Measurements from ENCODE around the gene SAMD10.
A peak's percentile ranks its signal among the peaks of the same experiment; 100 is the strongest.
"Not testable (repeated sequence)": the region's sequence is repeated elsewhere in the genome, so short reads cannot be mapped to it uniquely, and the experiment has no call there.

The SAMD10 gene

DNA sequence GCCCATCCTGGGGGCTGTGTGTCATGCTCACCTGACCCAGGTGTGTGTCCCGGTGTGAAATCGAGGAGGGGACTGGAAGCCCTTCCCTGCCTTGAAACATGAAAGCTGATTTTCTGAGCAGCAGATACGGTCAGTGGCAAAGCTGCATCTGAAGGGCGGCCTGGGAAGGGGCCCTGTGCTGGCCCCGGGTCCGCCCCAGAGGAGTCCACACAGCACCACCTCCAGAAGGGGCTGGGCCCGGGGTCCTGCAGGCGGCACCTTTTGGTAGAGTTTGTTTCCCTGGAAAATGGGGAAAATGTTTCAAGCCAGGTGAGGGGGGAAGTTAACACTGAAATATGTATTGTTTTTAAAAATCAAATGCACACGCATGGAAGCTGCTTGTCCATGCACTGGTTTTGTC lies 44.0 kb downstream of the SAMD10 start:
- TF ChIP-seq, protein P1, sequence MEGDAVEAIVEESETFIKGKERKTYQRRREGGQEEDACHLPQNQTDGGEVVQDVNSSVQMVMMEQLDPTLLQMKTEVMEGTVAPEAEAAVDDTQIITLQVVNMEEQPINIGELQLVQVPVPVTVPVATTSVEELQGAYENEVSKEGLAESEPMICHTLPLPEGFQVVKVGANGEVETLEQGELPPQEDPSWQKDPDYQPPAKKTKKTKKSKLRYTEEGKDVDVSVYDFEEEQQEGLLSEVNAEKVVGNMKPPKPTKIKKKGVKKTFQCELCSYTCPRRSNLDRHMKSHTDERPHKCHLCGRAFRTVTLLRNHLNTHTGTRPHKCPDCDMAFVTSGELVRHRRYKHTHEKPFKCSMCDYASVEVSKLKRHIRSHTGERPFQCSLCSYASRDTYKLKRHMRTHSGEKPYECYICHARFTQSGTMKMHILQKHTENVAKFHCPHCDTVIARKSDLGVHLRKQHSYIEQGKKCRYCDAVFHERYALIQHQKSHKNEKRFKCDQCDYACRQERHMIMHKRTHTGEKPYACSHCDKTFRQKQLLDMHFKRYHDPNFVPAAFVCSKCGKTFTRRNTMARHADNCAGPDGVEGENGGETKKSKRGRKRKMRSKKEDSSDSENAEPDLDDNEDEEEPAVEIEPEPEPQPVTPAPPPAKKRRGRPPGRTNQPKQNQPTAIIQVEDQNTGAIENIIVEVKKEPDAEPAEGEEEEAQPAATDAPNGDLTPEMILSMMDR (conservative IDR thresholded peaks at IDR 0.05; ENCODE audit: low read depth), result no peak
- CTCF ChIA-PET, result no interaction called here
- DNase-seq (ENCODE audit: low spot score), result no peak
- H3K27ac ChIP-seq, result peak overlapping the region; percentile 91
- POLR2A ChIA-PET (ENCODE audit: low non-redundant PET), result no interaction called here

DNA sequence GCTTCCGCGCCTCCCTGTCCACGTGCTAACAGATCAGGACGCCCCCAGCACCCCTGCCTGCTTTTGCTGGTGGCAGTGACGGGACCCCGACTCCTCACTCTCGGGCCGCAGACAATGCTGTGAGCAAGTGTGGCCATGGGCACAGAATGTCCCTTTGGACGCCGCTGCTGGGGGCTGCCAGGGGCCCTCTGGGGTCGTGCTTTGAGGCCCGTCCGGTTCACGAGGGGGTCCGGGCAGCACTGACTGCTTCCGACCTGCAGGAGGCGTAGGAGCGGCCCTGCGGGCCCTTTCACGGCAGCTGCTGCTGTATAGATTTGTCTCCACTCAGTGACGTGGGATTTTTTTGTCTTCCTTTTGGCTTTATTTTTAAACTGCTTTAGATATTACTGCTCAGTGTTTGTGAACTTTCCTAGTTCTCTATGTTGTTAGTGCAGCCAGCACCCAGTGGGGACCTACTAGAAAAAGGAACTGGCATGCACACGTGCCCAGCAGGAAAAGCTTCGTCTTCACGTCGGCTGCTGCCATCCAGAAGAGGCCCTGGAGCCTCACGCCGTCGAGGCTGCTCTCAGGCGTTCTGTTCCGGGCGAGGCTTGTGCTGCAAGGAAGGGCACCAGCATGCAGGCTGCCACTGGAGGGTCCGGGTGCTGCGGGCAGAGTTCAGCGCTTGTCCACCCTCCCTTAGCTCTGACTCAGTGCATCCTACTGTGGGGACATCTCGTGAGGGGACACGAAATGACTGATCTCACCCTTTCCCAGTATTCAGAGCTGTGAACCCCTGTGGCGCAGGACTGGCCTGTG lies 45.0 kb downstream of the SAMD10 start:
- CTCF ChIA-PET, result interaction anchor here (0.6 to 1.0 kb wide), 2 partner anchors 9 to 1077 kb away, joined by 4 to 6 read pairs; no protein-coding TSS in a partner anchor
- POLR2A ChIA-PET (ENCODE audit: low non-redundant PET), result no interaction called here
- DNase-seq (ENCODE audit: low spot score), result no peak
- TF ChIP-seq, protein P1 (conservative IDR thresholded peaks at IDR 0.05; ENCODE audit: low read depth), result no peak; the same call in 1 of the 2 replicates
- peak overlapping the region; percentile 91 for H3K27ac ChIP-seq

DNA sequence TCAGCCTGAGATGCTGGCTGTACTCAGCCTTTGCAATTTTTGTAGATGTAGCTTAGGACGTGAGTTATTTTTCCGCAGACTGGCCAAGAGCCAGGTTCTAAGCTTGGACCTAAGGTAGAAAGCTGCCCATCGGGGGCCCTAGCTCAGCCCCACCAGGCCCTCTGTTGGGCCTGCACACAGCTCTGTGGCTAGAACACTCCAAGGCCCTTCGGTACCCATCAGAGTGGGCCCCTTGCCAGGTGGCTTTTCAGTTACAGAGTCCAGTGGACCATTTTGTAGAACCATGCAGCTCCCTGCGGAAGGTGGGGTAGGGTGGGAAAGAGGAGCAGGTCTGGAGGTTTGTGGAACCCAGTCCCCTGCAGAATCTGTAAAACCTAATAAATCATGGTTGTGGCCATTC lies 45.8 kb downstream of the SAMD10 start:
- TF ChIP-seq, protein P1 (conservative IDR thresholded peaks at IDR 0.05; ENCODE audit: low read depth), result no peak
- DNase-seq (ENCODE audit: low spot score), result no peak
- H3K27ac ChIP-seq, result peak overlapping the region; percentile 91
- ChIA-PET POLR2A (ENCODE audit: low non-redundant PET) (no interaction called here), CTCF (interaction anchor here (0.5 to 0.6 kb wide), 3 partner anchors 19 to 1077 kb away, joined by 3 to 6 read pairs (median 3); no protein-coding TSS in a partner anchor)

DNA sequence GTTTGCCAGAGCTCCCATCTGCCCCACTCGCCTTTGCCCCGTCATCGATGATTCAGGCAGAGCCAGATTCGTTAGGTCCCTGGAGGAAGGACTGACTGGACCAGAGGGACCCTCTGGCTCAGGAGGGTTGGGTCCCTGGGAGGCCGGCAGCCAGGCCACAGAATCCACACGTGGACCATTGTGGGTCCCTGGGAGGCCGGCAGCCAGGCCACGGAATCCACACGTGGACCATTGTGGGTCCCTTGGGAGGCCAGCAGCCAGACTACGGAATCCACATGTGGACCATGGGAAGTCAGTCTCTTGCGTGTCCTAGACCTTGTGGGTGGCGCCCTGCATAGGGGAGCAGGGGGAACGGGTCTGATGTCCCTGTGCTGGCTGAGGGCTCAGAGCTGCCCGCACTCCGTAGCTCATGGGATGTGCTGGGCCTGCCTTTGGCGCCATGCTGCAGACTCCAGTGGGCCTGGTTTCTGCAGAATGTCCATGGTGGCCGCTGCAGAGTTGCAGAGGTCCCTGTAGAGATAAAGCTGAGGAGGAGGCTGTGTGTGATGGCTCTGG lies 46.8 kb downstream of the SAMD10 start:
- CTCF ChIA-PET, result no interaction called here
- TF ChIP-seq, protein P1 (conservative IDR thresholded peaks at IDR 0.05; ENCODE audit: low read depth), result no peak
- POLR2A ChIA-PET (ENCODE audit: low non-redundant PET), result no interaction called here
- peak overlapping the region; percentile 4 for H3K27ac ChIP-seq
- DNase-seq (ENCODE audit: low spot score), result no peak

DNA sequence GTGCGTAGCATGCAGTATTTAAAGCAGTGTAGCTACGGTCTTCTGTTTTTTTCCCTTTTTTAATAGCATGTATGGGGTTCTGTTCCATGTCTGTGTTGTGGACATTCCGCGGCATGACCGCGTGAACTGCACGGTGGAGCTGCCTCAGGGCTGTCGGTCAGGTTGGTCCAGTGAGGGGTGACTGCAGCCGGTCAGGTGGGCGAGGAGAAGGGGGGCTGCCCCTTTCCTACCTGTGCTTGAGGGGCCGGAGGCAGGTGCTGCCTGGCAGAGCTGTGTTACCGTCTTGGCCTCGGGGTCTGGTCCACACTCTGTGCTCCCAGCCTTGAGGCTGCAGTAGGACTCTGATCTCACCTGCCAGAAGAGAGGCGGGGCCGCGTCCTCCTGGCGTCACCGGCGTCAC lies 47.7 kb downstream of the SAMD10 start:
- H3K27ac ChIP-seq, result no peak overlapping the region
- TF ChIP-seq, protein P1 (conservative IDR thresholded peaks at IDR 0.05; ENCODE audit: low read depth), result no peak
- DNase-seq (ENCODE audit: low spot score), result no peak
- POLR2A ChIA-PET (ENCODE audit: low non-redundant PET), result no interaction called here
- CTCF ChIA-PET, result no interaction called here

DNA sequence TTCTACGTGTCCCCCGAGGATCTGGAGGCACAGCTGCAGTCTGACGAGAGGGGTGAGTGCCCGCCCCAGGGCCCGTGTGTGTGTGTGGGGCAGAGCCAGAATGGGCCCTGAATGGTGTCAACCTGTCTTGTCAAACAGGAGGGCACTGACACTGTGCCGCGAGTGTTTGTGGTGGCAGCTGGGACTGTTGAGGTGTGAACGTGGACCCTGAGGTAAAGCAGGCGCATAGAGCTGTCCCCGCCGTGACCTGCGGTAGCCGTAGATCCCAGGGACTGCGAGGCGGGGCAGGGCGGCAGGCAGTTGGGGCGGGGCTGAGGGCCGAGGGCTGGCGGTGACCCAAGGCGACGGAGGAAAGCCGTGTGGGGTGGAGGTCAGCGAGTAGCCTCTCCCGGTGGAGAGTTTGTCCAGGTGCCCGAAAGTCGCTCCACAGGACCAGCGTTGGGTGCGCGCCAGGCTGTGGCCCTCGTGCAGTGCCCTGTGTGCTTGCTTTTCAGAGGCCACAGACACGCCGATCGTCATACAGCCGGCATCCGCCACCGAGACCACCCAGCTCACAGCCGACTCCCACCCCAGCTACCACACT lies 48.4 kb downstream of the SAMD10 start:
- POLR2A ChIA-PET (ENCODE audit: low non-redundant PET), result no interaction called here
- DNase-seq (ENCODE audit: low spot score), result no peak
- TF ChIP-seq, protein P1 (conservative IDR thresholded peaks at IDR 0.05; ENCODE audit: low read depth), result no peak
- H3K27ac ChIP-seq, result peak overlapping the region; percentile 0; the same call in 1 of the 2 replicates
- CTCF ChIA-PET, result no interaction called here

DNA sequence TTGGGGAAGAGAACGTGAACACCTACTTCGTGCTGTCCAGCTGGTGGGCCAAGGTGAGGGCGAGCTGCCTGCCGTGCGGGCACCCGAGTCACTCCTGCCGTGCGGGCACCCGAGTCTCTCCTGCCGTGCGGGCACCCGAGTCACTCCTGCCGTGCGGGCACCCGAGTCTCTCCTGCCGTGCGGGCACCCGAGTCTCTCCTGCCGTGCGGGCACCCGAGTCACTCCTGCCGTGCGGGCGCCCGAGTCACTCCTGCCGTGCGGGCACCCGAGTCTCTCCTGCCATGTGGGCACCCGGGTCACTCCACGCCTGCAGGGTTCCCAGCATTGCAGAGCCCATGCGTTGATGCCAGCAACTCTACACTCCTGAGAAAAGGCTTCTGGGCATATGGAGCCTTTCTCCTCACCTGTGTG lies 50.0 kb downstream of the SAMD10 start:
- H3K27ac ChIP-seq; DNase-seq (ENCODE audit: low spot score); POLR2A ChIA-PET (ENCODE audit: low non-redundant PET); CTCF ChIA-PET: not testable (repeated sequence)

All from RWPE1 (cell line).